HCT116 (cell line): ENCODE data around the gene SAMD13. TPM values are rescaled to one million over a fixed set of nuclear protein-coding genes. Genes with fewer than 3 reads are reported as not detected.

ENCODE experiments used
- ATAC-seq: fragments of 200-7000 bp; cut with Tn5 transposase; 2 replicates; pipeline ENCODE4 v1.9.1; 2020; ENCODE audit warnings: mild to moderate bottlenecking, moderate library complexity
- BruUV-seq: library from RNA; stranded (reverse); fragments of 400-500 nt; replicated peaks from 2 replicates; lab custom pipeline; 2021; lab: Mats Ljungman, UMichigan
- CTCF ChIA-PET: fragments of 300-600 bp; sonication (Branson Sonifier 250); formaldehyde crosslinking; loops from one replicate; lab custom pipeline; 2021; ENCODE audit warnings: antibody characterized with exemption; lab: Charles Lee
- POLR2A ChIA-PET: fragments of 300-600, 350-600 bp; sonication (Branson Sonifier 250); formaldehyde crosslinking; loops from one replicate; lab custom pipeline; 2021; ENCODE audit warnings: antibody characterized with exemption; lab: Charles Lee
- RAD21 ChIA-PET, 2 experiments: fragments of 300-600 bp; sonication (Branson Sonifier 250); formaldehyde crosslinking; loops; one replicate each; lab custom pipeline; 2023; ENCODE audit warnings: low total read pairs in 2 of 2; ENCODE audit not compliant: uncharacterized antibody in 2 of 2, unreplicated experiment in 2 of 2, low non-redundant PET in 1 of 2; lab: Charles Lee
- DNase-seq: peaks from one replicate; pipeline ENCODE4 v3.0.0-alpha.2; 2010; ENCODE audit warnings: low read depth, low spot score
- H2AFZ ChIP-seq: fragments of 200-600 bp; shearing (Covaris generic), sonication (generic); 2 replicates; pipeline ENCODE4 v1.6.1; 2017; ENCODE audit warnings: low read depth, mixed run types, mixed read lengths, antibody characterized with exemption, low read length; ENCODE audit not compliant: poor library complexity, severe bottlenecking
- H3K27ac ChIP-seq: 2 replicates; pipeline ENCODE4 v1.5.1; 2012; ENCODE audit warnings: low read depth, low read length
- H3K27me3 ChIP-seq: fragments of 200-600 bp; sonication (generic); 2 replicates; pipeline ENCODE4 v1.6.1; 2016; ENCODE audit warnings: mixed run types, low read length, mixed read lengths; ENCODE audit not compliant: insufficient read depth
- H3K36me3 ChIP-seq, 2 experiments: fragments of 200-500 bp in 1 of 2; fragments of 200-600 bp in 1 of 2; sonication (Bioruptor generic) in 1 of 2; sonication (generic) in 1 of 2; 2 replicates each; pipeline versions ENCODE4 v1.5.1 to v1.6.1; 2014 to 2016; ENCODE audit warnings: low read length in 2 of 2, inconsistent platforms in 1 of 2, mixed read lengths in 1 of 2, mixed run types in 1 of 2; ENCODE audit not compliant: insufficient read depth in 2 of 2, control insufficient read depth in 1 of 2
- H3K4me1 ChIP-seq, 2 experiments: fragments of 200-600 bp in 1 of 2; sonication (generic) in 1 of 2; 2 replicates each; pipeline versions ENCODE4 v1.5.1 to v1.6.1; 2012 to 2017; ENCODE audit warnings: low read length in 2 of 2, inconsistent platforms in 1 of 2, mild to moderate bottlenecking in 1 of 2, mixed read lengths in 1 of 2, mixed run types in 1 of 2, moderate library complexity in 1 of 2; ENCODE audit not compliant: insufficient read depth in 2 of 2, control insufficient read depth in 1 of 2
- H3K4me2 ChIP-seq: fragments of 200-600 bp; sonication (generic); 2 replicates; pipeline ENCODE4 v1.6.1; 2017; ENCODE audit warnings: mixed run types, low read length, mixed read lengths
- H3K4me3 ChIP-seq, 2 experiments: fragments of 200-600 bp in 1 of 2; sonication (generic) in 1 of 2; replicated peaks in 1 of 2; 2 replicates each; pipeline ENCODE4 v1.5.1; 2011 to 2016; ENCODE audit warnings: low read length in 2 of 2, control low read depth in 1 of 2, low read depth in 1 of 2, mild to moderate bottlenecking in 1 of 2, mixed read lengths in 1 of 2, mixed run types in 1 of 2
- H3K79me2 ChIP-seq: fragments of 200-600 bp; sonication (generic); 2 replicates; pipeline ENCODE4 v1.6.1; 2017; ENCODE audit warnings: mild to moderate bottlenecking, mixed run types, low read length, moderate library complexity, mixed read lengths; ENCODE audit not compliant: insufficient read depth
- H3K9ac ChIP-seq: fragments of 200-600 bp; sonication (generic); 2 replicates; pipeline ENCODE4 v1.6.1; 2016; ENCODE audit warnings: low read length, mixed read lengths
- H3K9me2 ChIP-seq: fragments of 200-600 bp; sonication (generic), shearing (Covaris generic); 2 replicates; pipeline ENCODE4 v1.6.1; 2017; ENCODE audit warnings: mixed run types, mild to moderate bottlenecking, moderate library complexity; ENCODE audit not compliant: insufficient read depth
- H3K9me3 ChIP-seq, 2 experiments: fragments of 200-500 bp in 1 of 2; fragments of 200-600 bp in 1 of 2; sonication (Bioruptor generic) in 1 of 2; sonication (generic) in 1 of 2; 2 replicates each; pipeline ENCODE4 v1.6.1; 2014 to 2017; ENCODE audit warnings: low read length in 2 of 2, mixed read lengths in 2 of 2, inconsistent platforms in 1 of 2, low read depth in 1 of 2, mild to moderate bottlenecking in 1 of 2, mixed run types in 1 of 2, moderate library complexity in 1 of 2; ENCODE audit not compliant: control insufficient read depth in 1 of 2, insufficient read depth in 1 of 2
- H4K20me1 ChIP-seq: fragments of 200-600 bp; sonication (generic), shearing (Covaris generic); 2 replicates; pipeline ENCODE4 v1.6.1; 2017; ENCODE audit warnings: mixed run types, mild to moderate bottlenecking, moderate library complexity; ENCODE audit not compliant: insufficient read depth
- EZH2phosphoT487 ChIP-seq: fragments of 200-600 bp; IDR thresholded peaks from 2 replicates; pipeline ENCODE4 v1.6.1; 2018; ENCODE audit warnings: antibody characterized with exemption, borderline replicate concordance
- JUND ChIP-seq: IDR thresholded peaks from 2 replicates; pipeline ENCODE4 v1.6.1; 2012
- POLR2AphosphoS5 ChIP-seq: IDR thresholded peaks from 2 replicates; pipeline ENCODE4 v1.6.1; 2011; ENCODE audit warnings: mild to moderate bottlenecking, low read depth, low read length, moderate library complexity
- TCF7L2 ChIP-seq: IDR thresholded peaks from 2 replicates; pipeline ENCODE4 v1.7.0; 2011; ENCODE audit warnings: borderline replicate concordance, inconsistent platforms; ENCODE audit not compliant: insufficient read depth, insufficient read length; ENCODE audit errors: extremely low read depth
- ZFX ChIP-seq: fragments of 450-650 bp; IDR thresholded peaks from 2 replicates; pipeline ENCODE4 v1.6.1; 2017
- intact Hi-C: fragments of 100-400 bp; cut with micrococcal nuclease; formaldehyde crosslinking; loops from 2 replicates; pipeline ENCODE4 v1.10.0; 2022
- total RNA-seq: library from RNA; stranded (reverse); gene quantifications from one replicate; pipeline ENCODE4 v1.2.1, GENCODE V29; 2021; ENCODE audit not compliant: unreplicated experiment
- TF ChIP-seq, protein P1 (sequence below): IDR thresholded peaks from 2 replicates; pipeline ENCODE4 v1.6.1; 2012
- TF ChIP-seq, protein P2 (sequence below), 3 experiments: fragments of 200-600 bp in 1 of 3; sonication (generic) in 1 of 3; IDR thresholded peaks in 2 of 3; conservative IDR thresholded peaks in 1 of 3; 2 replicates each; pipeline ENCODE4 v1.5.1; 2012 to 2017; ENCODE audit warnings: low read depth in 2 of 3, low read length in 2 of 3, antibody characterized with exemption in 1 of 3, borderline replicate concordance in 1 of 3, control low read depth in 1 of 3, mild to moderate bottlenecking in 1 of 3, mixed read lengths in 1 of 3, mixed run types in 1 of 3, moderate library complexity in 1 of 3; ENCODE audit not compliant: insufficient read depth in 1 of 3

SAMD13 gene
- total RNA-seq, 1 experiment from 2014 or later, result 14.9 TPM

DNA sequence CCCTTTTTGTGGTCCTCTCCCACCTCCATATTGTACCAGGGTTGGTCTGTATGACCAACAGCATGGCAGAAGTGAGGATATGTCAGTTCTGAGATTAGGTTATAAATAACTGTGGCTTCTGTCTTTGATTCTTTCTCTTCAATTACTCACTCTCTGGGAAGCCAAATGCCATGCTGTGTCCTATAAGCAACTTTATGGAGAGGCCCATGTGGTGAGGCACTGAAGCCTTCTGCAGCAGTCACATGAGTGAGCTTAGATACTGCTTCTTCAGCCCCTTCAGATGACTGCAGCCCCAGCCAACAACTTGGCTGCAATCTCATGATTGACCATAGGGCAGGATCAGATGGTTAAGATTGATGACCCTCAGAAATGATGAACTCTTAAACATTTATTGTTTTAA lies 34.0 kb upstream of the SAMD13 start:
- Histone ChIP-seq H2AFZ (no peak overlapping the region), H3K9ac (no peak overlapping the region), H3K9me2 (no peaks in the 10 kb centered on the region), H3K4me2 (no peak overlapping the region), H3K27me3 (no peaks in the 10 kb centered on the region), H3K36me3 (no peaks in the 10 kb centered on the region), H3K27ac (no peak overlapping the region), H3K9me3 (no peaks in the 10 kb centered on the region), H3K4me1 (peaks cover 38 to 40% of the 10 kb centered on the region in 2 experiments), H3K79me2 (no peaks in the 10 kb centered on the region), H4K20me1 (no peaks in the 10 kb centered on the region), H3K4me3 (no peak overlapping the region)
- RAD21 ChIA-PET, result no interaction called here
- intact Hi-C loops, result no loop called here
- DNase-seq (no peak), ATAC-seq (no peak)
- CTCF ChIA-PET, result no interaction called here
- POLR2A ChIA-PET, result no interaction called here
- BruUV-seq, result no TSS peak
- TF ChIP-seq, protein P1, sequence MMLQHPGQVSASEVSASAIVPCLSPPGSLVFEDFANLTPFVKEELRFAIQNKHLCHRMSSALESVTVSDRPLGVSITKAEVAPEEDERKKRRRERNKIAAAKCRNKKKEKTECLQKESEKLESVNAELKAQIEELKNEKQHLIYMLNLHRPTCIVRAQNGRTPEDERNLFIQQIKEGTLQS, result no peak
- no peak for TF ChIP-seq TCF7L2
- no peak for TF ChIP-seq JUND
- TF ChIP-seq ZFX, result no peak

DNA sequence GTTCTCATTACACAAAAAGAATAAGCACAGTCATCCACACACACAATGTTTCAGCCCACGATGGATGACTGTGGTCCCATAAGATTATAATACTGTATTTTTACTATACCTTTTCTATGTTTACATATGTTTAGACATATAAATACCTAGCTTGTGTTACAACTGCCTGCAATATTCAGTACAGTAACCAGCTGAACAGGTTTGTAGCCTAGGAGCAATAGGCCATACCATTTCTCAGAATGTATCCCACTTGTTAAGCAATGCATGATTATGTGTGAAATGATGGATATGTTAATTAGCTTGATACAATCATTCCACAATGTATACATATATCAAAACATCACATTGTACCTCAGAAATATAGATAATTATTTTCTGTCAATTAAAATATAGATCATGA lies 33.2 kb upstream of the SAMD13 start:
- Histone ChIP-seq H3K27ac (no peak overlapping the region), H3K9me3 (no peaks in the 10 kb centered on the region), H3K36me3 (no peaks in the 10 kb centered on the region), H3K27me3 (no peaks in the 10 kb centered on the region), H3K9ac (no peak overlapping the region), H4K20me1 (no peaks in the 10 kb centered on the region), H3K4me3 (no peak overlapping the region), H3K4me2 (no peak overlapping the region), H3K79me2 (no peaks in the 10 kb centered on the region), H3K4me1 (peaks cover 46 to 48% of the 10 kb centered on the region in 2 experiments), H2AFZ (no peak overlapping the region), H3K9me2 (no peaks in the 10 kb centered on the region)
- CTCF ChIA-PET, result no interaction called here
- RAD21 ChIA-PET, result no interaction called here
- intact Hi-C loops, result no loop called here
- BruUV-seq, result no TSS peak
- DNase-seq (no peak), ATAC-seq (no peak)
- TF ChIP-seq EZH2phosphoT487 (no peak), POLR2AphosphoS5 (no peak)
- TF ChIP-seq, protein P2, sequence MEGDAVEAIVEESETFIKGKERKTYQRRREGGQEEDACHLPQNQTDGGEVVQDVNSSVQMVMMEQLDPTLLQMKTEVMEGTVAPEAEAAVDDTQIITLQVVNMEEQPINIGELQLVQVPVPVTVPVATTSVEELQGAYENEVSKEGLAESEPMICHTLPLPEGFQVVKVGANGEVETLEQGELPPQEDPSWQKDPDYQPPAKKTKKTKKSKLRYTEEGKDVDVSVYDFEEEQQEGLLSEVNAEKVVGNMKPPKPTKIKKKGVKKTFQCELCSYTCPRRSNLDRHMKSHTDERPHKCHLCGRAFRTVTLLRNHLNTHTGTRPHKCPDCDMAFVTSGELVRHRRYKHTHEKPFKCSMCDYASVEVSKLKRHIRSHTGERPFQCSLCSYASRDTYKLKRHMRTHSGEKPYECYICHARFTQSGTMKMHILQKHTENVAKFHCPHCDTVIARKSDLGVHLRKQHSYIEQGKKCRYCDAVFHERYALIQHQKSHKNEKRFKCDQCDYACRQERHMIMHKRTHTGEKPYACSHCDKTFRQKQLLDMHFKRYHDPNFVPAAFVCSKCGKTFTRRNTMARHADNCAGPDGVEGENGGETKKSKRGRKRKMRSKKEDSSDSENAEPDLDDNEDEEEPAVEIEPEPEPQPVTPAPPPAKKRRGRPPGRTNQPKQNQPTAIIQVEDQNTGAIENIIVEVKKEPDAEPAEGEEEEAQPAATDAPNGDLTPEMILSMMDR (IDR thresholded peaks at IDR 0.05 in 2 of 3, conservative IDR thresholded peaks at IDR 0.05 in 1 of 3; ENCODE audit: borderline replicate concordance in 1 of 3, insufficient read depth in 1 of 3, low read depth in 2 of 3, low read length in 2 of 3), result no peak
- POLR2A ChIA-PET, result no interaction called here
